Neural progenitor cell (in vitro differentiated cells): Measurements from ENCODE around the gene LDHAL6B.

Experiments
- CTCF ChIP-seq: fragments of 200-600 bp; sonication (generic); IDR thresholded peaks from 2 replicates; pipeline ENCODE4 v1.5.1; 2017; ENCODE audit warnings: antibody characterized with exemption, mild to moderate bottlenecking
- EZH2 ChIP-seq: fragments of 200-600 bp; sonication (generic); IDR thresholded peaks from 2 replicates; pipeline ENCODE4 v1.6.1; 2017; ENCODE audit warnings: antibody characterized with exemption, mild to moderate bottlenecking, moderate library complexity

GRCh38 chr15:59171067-59171397 is 35.6 kb upstream of the LDHAL6B start:
- TF ChIP-seq CTCF = no peak
- no peak for TF ChIP-seq EZH2
